H9 (cell line): Measurements from ENCODE around the gene CSTPP1. TPM values are rescaled to one million over a fixed set of nuclear protein-coding genes. Genes with fewer than 3 reads are reported as not detected.

Experiments used
- DNase-seq: peaks from one replicate; pipeline ENCODE4 v3.0.0-alpha.2; 2017
- H2AFZ ChIP-seq: one replicate; pipeline ENCODE4 v1.6.1; 2013; ENCODE audit warnings: mild to moderate bottlenecking, low read length, control low read depth, moderate library complexity
- H2AK5ac ChIP-seq: 2 replicates; pipeline ENCODE4 v1.6.1; 2013; ENCODE audit warnings: low read length, control low read depth, mixed read lengths; ENCODE audit not compliant: insufficient read length
- H2BK120ac ChIP-seq: one replicate; pipeline ENCODE4 v1.6.1; 2013; ENCODE audit warnings: low read depth, mild to moderate bottlenecking, low read length, control low read depth, inconsistent platforms; ENCODE audit not compliant: poor library complexity, severe bottlenecking
- H2BK12ac ChIP-seq: 2 replicates; pipeline ENCODE4 v1.6.1; 2013; ENCODE audit warnings: low read length, control low read depth, mixed read lengths, low read depth; ENCODE audit not compliant: insufficient read length
- H2BK15ac ChIP-seq: 2 replicates; pipeline ENCODE4 v1.6.1; 2013; ENCODE audit warnings: low read depth, low read length, control low read depth
- H2BK20ac ChIP-seq: one replicate; pipeline ENCODE4 v1.6.1; 2013; ENCODE audit warnings: low read depth, mild to moderate bottlenecking, low read length, control low read depth, inconsistent platforms; ENCODE audit not compliant: poor library complexity, severe bottlenecking
- H2BK5ac ChIP-seq: 2 replicates; pipeline ENCODE4 v1.6.1; 2013; ENCODE audit warnings: low read length, control low read depth, mixed read lengths; ENCODE audit not compliant: insufficient read length
- H3K14ac ChIP-seq: 2 replicates; pipeline ENCODE4 v1.6.1; 2013; ENCODE audit warnings: low read length, control low read depth; ENCODE audit not compliant: insufficient read depth
- H3K18ac ChIP-seq: 2 replicates; pipeline ENCODE4 v1.6.1; 2013; ENCODE audit warnings: low read depth, mild to moderate bottlenecking, mixed read lengths, low read length, control low read depth; ENCODE audit not compliant: insufficient read length
- H3K23ac ChIP-seq: 2 replicates; pipeline ENCODE4 v1.6.1; 2013; ENCODE audit warnings: low read length, control low read depth, mixed read lengths, low read depth; ENCODE audit not compliant: insufficient read length
- H3K23me2 ChIP-seq: 2 replicates; pipeline ENCODE4 v1.6.1; 2013; ENCODE audit warnings: low read depth, mild to moderate bottlenecking, mixed read lengths, low read length, control low read depth; ENCODE audit not compliant: insufficient read length, poor library complexity, severe bottlenecking
- H3K27ac ChIP-seq: 2 replicates; pipeline ENCODE4 v1.5.1; 2013; ENCODE audit warnings: low read length, control low read depth, mixed read lengths, low read depth; ENCODE audit not compliant: insufficient read length
- H3K27me3 ChIP-seq: 2 replicates; pipeline ENCODE4 v1.6.1; 2013; ENCODE audit warnings: low read length, control low read depth, inconsistent platforms; ENCODE audit not compliant: insufficient read depth
- H3K4ac ChIP-seq: 2 replicates; pipeline ENCODE4 v1.6.1; 2013; ENCODE audit warnings: low read depth, mild to moderate bottlenecking, control low read depth, inconsistent platforms, low read length, moderate library complexity
- H3K4me1 ChIP-seq: 2 replicates; pipeline ENCODE4 v1.6.1; 2013; ENCODE audit warnings: low read length, control low read depth, inconsistent platforms; ENCODE audit not compliant: insufficient read depth
- H3K4me2 ChIP-seq: 2 replicates; pipeline ENCODE4 v1.6.1; 2013; ENCODE audit warnings: low read length, control low read depth, mixed read lengths; ENCODE audit not compliant: insufficient read length, insufficient read depth
- H3K56ac ChIP-seq: 2 replicates; pipeline ENCODE4 v1.6.1; 2013; ENCODE audit warnings: low read depth, mild to moderate bottlenecking, mixed read lengths, low read length, control low read depth; ENCODE audit not compliant: insufficient read length
- H3K79me1 ChIP-seq: 2 replicates; pipeline ENCODE4 v1.6.1; 2013; ENCODE audit warnings: low read depth, mild to moderate bottlenecking, moderate library complexity, low read length, control low read depth, inconsistent platforms; ENCODE audit not compliant: insufficient read depth, poor library complexity, severe bottlenecking
- H3K79me2 ChIP-seq: 2 replicates; pipeline ENCODE4 v1.6.1; 2013; ENCODE audit warnings: low read length, control low read depth, inconsistent platforms; ENCODE audit not compliant: insufficient read depth
- H3K9ac ChIP-seq: 2 replicates; pipeline ENCODE4 v1.6.1; 2013; ENCODE audit warnings: low read length, control low read depth, mixed read lengths; ENCODE audit not compliant: insufficient read length; ENCODE audit errors: extremely low read depth
- H3K9me3 ChIP-seq: one replicate; pipeline ENCODE4 v1.6.1; 2013; ENCODE audit warnings: low read depth, low read length, inconsistent platforms; ENCODE audit not compliant: control insufficient read depth
- H3T11ph ChIP-seq: one replicate; pipeline ENCODE4 v1.6.1; 2013; ENCODE audit warnings: mild to moderate bottlenecking, low read length, control low read depth, inconsistent platforms
- H4K20me1 ChIP-seq: one replicate; pipeline ENCODE4 v1.6.1; 2013; ENCODE audit not compliant: control insufficient read depth, insufficient read length, insufficient read depth
- H4K5ac ChIP-seq: 2 replicates; pipeline ENCODE4 v1.6.1; 2013; ENCODE audit warnings: low read depth, mild to moderate bottlenecking, mixed read lengths, low read length, control low read depth; ENCODE audit not compliant: insufficient read length
- H4K8ac ChIP-seq: replicated peaks from 2 replicates; pipeline ENCODE4 v1.6.1; 2013; ENCODE audit warnings: low read length, control low read depth, mixed read lengths, low read depth; ENCODE audit not compliant: insufficient read length
- H4K91ac ChIP-seq: 2 replicates; pipeline ENCODE4 v1.6.1; 2013; ENCODE audit warnings: low read depth, mild to moderate bottlenecking, moderate library complexity, mixed read lengths, low read length, control low read depth; ENCODE audit not compliant: insufficient read length
- H3K27ac Mint-ChIP-seq, 3 experiments: 2 replicates in 2 of 3; 3 replicates in 1 of 3; pipeline ENCODE4 v1.8.0; 2020 to 2021; ENCODE audit warnings: mixed read lengths in 3 of 3, mild to moderate bottlenecking in 1 of 3, moderate library complexity in 1 of 3
- H3K27me3 Mint-ChIP-seq: 2 replicates; pipeline ENCODE4 v1.8.0; 2021; ENCODE audit warnings: low read depth, mild to moderate bottlenecking, moderate library complexity, mixed read lengths
- H3K36me3 Mint-ChIP-seq, 3 experiments: 2 replicates in 2 of 3; 3 replicates in 1 of 3; pipeline ENCODE4 v1.8.0; 2020 to 2021; ENCODE audit warnings: low read depth in 3 of 3, mixed read lengths in 3 of 3; ENCODE audit not compliant: insufficient read depth in 1 of 3
- H3K4me1 Mint-ChIP-seq, 2 experiments: 2 replicates each; pipeline ENCODE4 v1.8.0; 2020; ENCODE audit warnings: mixed read lengths in 2 of 2
- H3K4me3 Mint-ChIP-seq, 2 experiments: 2 replicates in 1 of 2; 3 replicates in 1 of 2; pipeline ENCODE4 v1.8.0; 2020 to 2021; ENCODE audit warnings: mild to moderate bottlenecking in 2 of 2, mixed read lengths in 2 of 2, moderate library complexity in 1 of 2
- H3K9me3 Mint-ChIP-seq, 2 experiments: 2 replicates in 1 of 2; 3 replicates in 1 of 2; pipeline ENCODE4 v1.8.0; 2020; ENCODE audit warnings: mild to moderate bottlenecking in 2 of 2, mixed read lengths in 2 of 2, moderate library complexity in 1 of 2
- WGBS: extraction: QIAGEN DNeasy Blood & Tissue Kit; methylation state at CpG from one replicate; pipeline ENCODE4 v1.1.7; 2013; ENCODE audit warnings: missing lambda C conversion rate, low lambda C conversion rate, mixed read lengths; ENCODE audit not compliant: insufficient read length; ENCODE audit errors: extremely low coverage; 5-methylcytosine and 5-hydroxymethylcytosine counted together
- total RNA-seq: library from RNA; stranded (reverse); gene quantifications from 2 replicates; pipeline ENCODE4 v1.2.1, GENCODE V29; 2021
- TF ChIP-seq, protein P1 (sequence below): fragments of 200-600 bp; sonication (generic); conservative IDR thresholded peaks from 3 replicates; pipeline ENCODE4 v1.8.0; 2021; ENCODE audit warnings: antibody characterized with exemption, mild to moderate bottlenecking

The CSTPP1 gene
- total RNA-seq, 1 experiment from 2014 or later, result 21.2 TPM

DNA sequence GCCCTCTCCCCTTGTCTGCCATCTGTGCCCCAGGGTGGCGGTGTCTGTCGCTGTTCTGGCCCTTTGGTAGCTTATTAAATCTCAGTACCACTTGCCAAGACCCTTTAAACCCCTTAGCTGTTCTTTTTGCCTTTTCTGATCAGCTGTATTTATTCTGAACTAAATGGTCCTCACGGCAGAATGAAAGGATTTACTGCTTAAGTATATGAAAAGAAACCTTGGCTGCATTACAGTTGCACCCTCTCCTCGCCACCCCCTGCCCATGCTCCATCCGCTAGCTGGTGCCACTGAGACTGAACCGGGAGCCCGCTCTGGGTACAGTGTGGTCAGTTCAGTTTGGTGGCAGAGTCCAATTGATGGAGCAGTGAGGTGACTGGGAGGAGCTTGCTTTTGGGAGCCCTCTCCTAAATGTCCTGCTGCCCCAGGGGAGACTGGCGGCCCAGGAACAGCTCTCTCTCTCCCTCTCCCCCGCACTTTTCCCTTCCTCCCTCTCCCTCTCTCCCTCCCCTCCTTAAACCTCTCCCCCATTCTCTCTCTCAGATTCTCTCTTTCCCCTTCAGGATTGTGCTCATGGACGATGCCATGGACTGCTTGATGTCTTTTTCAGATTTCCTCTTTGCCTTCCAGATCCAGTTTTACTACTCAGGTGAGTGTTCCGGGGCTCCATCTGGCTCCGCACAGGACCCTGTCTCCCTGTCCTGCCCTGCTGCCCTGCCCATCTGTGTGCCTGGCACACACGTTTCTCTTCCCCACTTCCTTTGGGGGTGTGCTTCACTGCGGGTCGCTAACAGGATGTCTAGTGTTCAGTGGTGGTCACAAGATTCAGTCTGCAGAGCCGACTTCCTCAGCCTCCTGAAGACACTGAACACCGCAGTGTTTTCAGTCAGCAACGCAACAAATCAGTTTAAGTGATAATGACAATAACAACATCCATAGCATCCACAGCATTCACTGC is 218.3 kb downstream of the CSTPP1 start:
- H4K20me1 ChIP-seq, result no peaks in the 10 kb centered on the region
- H3K56ac ChIP-seq, result no peak overlapping the region
- Mint-ChIP-seq H3K27me3 (no peaks in the 10 kb centered on the region; the same call in 1 of the 2 replicates), H3K36me3 (peaks cover 0 to 2% (median 0%) of the 10 kb centered on the region in 3 experiments; a peak in 1 of 7 replicates), H3K4me1 (peaks cover 24 to 35% of the 10 kb centered on the region in 2 experiments), H3K27ac (peak overlapping the region in 1 of 3 experiments; percentile 14; a peak in 3 of 7 replicates), H3K4me3 (peak overlapping the region in 1 of 2 experiments; percentile 4; a peak in 1 of 5 replicates), H3K9me3 (no peaks in the 10 kb centered on the region; a peak in 1 of 5 replicates)
- no peaks in the 10 kb centered on the region for H3K9me3 ChIP-seq
- no peak overlapping the region for H2AFZ ChIP-seq
- TF ChIP-seq, protein P1, sequence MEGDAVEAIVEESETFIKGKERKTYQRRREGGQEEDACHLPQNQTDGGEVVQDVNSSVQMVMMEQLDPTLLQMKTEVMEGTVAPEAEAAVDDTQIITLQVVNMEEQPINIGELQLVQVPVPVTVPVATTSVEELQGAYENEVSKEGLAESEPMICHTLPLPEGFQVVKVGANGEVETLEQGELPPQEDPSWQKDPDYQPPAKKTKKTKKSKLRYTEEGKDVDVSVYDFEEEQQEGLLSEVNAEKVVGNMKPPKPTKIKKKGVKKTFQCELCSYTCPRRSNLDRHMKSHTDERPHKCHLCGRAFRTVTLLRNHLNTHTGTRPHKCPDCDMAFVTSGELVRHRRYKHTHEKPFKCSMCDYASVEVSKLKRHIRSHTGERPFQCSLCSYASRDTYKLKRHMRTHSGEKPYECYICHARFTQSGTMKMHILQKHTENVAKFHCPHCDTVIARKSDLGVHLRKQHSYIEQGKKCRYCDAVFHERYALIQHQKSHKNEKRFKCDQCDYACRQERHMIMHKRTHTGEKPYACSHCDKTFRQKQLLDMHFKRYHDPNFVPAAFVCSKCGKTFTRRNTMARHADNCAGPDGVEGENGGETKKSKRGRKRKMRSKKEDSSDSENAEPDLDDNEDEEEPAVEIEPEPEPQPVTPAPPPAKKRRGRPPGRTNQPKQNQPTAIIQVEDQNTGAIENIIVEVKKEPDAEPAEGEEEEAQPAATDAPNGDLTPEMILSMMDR, result no peak
- H2BK20ac ChIP-seq, result no peak overlapping the region
- H4K5ac ChIP-seq, result no peak overlapping the region
- no peak overlapping the region for H2BK120ac ChIP-seq
- no peak overlapping the region for H3K4me2 ChIP-seq
- H3K23ac ChIP-seq, result no peak overlapping the region
- H4K8ac ChIP-seq, result no peak overlapping the region
- no peak overlapping the region for H4K91ac ChIP-seq
- DNase-seq, result no peak
- no peak overlapping the region for H3K18ac ChIP-seq
- no peaks in the 10 kb centered on the region for H3K27me3 ChIP-seq
- no peak overlapping the region for H3K4ac ChIP-seq
- no peaks in the 10 kb centered on the region for H3K79me2 ChIP-seq
- H3K4me1 ChIP-seq, result peaks cover 3% of the 10 kb centered on the region; the same call in 1 of the 2 replicates
- no peaks in the 10 kb centered on the region for H3K79me1 ChIP-seq
- H3K9ac ChIP-seq, result no peak overlapping the region
- H2BK12ac ChIP-seq, result no peak overlapping the region
- no peak overlapping the region for H3K27ac ChIP-seq
- H3T11ph ChIP-seq, result no peak overlapping the region
- no peaks in the 10 kb centered on the region for H3K23me2 ChIP-seq
- no peak overlapping the region for H2AK5ac ChIP-seq
- no CpG with 5 or more reads among the region's 18 CpGs for WGBS
- H2BK15ac ChIP-seq, result no peak overlapping the region
- H2BK5ac ChIP-seq, result no peak overlapping the region
- no peak overlapping the region for H3K14ac ChIP-seq
